ENCODE results near the gene PLCH1.
A peak's percentile ranks its signal among the peaks of the same experiment; 100 is the strongest.

Gene PLCH1

GRCh38 chr3:155744626-155745324, at the start of gene PLCH1:
Gene PLCH1, minus strand, starts transcription at chr3:155745071. Its CDS starts 40,847 bp downstream, at chr3:155704224.
- peak; percentile 81 for DNase-seq

- no peak for DNase-seq
Measured at GRCh38 chr3:155792532-155792931, 47.7 kb upstream of the PLCH1 start.

GRCh38 chr3:155791190-155791589, 46.3 kb upstream of the PLCH1 start:
- DNase-seq = no peak

- DNase-seq = no peak
Measured at GRCh38 chr3:155790272-155790925, 45.5 kb upstream of the PLCH1 start.

- DNase-seq = peak; percentile 61
Measured at GRCh38 chr3:155785662-155786295, 40.9 kb upstream of the PLCH1 start.

- DNase-seq = no peak
Measured at GRCh38 chr3:155782390-155782953, 37.6 kb upstream of the PLCH1 start.

GRCh38 chr3:155780291-155780690, 35.4 kb upstream of the PLCH1 start:
- no peak for DNase-seq

GRCh38 chr3:155778462-155778861, 33.6 kb upstream of the PLCH1 start:
- no peak for DNase-seq

GRCh38 chr3:155772801-155773200, 27.9 kb upstream of the PLCH1 start:
- DNase-seq = no peak

GRCh38 chr3:155771126-155771525, 26.3 kb upstream of the PLCH1 start:
- no peak for DNase-seq

- no peak for DNase-seq
Measured at GRCh38 chr3:155766206-155766605, 21.3 kb upstream of the PLCH1 start.

GRCh38 chr3:155763870-155764463, 19.1 kb upstream of the PLCH1 start:
- no peak for DNase-seq

- DNase-seq = no peak
Measured at GRCh38 chr3:155760653-155761052, 15.8 kb upstream of the PLCH1 start.

- no peak for DNase-seq
Measured at GRCh38 chr3:155757577-155757976, 12.7 kb upstream of the PLCH1 start.

GRCh38 chr3:155753038-155753639, 8.3 kb upstream of the PLCH1 start:
- peak; percentile 63 for DNase-seq

- DNase-seq = no peak
Measured at GRCh38 chr3:155748611-155749365, 3.9 kb upstream of the PLCH1 start.

GRCh38 chr3:155747946-155748290, 3.0 kb upstream of the PLCH1 start:
- DNase-seq = no peak

- no peak for DNase-seq
Measured at GRCh38 chr3:155747286-155747945, 2.5 kb upstream of the PLCH1 start.

GRCh38 chr3:155746703-155747102, 1.8 kb upstream of the PLCH1 start:
- no peak for DNase-seq

- peak; percentile 71 for DNase-seq
Measured at GRCh38 chr3:155745795-155746550, 1.1 kb upstream of the PLCH1 start.

All from NCI-H146 (cell line).